Measurements from ENCODE around the gene TSPAN11.

DNA sequence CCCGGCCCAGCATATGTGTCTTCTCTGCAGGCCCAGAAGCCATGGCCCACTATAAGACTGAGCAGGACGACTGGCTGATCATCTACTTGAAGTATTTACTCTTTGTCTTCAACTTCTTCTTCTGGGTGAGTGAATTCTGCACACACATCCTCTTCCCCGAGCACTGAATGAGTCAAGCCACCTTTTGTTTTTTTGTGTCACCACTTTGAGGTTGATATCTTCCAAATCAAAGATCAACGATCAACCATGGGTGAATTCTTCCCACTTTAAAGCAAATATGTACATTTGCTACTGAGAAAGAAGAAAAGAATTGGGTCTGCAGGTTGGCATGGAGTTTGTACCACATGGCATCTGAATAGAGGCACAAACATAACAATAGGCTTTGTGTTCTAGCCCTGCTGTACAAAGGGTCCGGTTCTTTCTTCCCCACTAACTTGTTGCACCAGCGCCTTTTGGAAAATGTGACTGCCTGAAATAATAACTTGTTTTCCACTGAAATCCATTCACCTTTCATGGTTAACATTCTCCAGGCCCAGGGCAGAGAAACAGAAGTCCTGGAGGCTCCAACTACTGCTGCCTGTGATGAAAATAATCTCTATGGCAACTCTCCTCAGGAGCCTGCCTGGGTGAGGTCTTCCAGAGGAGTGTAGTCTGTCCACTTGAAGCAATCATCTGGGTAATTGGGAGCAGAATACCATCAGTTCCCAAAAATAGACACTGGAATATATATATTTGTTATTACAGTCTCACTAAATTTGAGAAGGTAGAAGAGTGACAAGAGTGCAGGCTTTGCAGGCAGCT lies 27.6 kb downstream of the TSPAN11 start:
- TF ChIP-seq, protein P1, sequence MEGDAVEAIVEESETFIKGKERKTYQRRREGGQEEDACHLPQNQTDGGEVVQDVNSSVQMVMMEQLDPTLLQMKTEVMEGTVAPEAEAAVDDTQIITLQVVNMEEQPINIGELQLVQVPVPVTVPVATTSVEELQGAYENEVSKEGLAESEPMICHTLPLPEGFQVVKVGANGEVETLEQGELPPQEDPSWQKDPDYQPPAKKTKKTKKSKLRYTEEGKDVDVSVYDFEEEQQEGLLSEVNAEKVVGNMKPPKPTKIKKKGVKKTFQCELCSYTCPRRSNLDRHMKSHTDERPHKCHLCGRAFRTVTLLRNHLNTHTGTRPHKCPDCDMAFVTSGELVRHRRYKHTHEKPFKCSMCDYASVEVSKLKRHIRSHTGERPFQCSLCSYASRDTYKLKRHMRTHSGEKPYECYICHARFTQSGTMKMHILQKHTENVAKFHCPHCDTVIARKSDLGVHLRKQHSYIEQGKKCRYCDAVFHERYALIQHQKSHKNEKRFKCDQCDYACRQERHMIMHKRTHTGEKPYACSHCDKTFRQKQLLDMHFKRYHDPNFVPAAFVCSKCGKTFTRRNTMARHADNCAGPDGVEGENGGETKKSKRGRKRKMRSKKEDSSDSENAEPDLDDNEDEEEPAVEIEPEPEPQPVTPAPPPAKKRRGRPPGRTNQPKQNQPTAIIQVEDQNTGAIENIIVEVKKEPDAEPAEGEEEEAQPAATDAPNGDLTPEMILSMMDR (IDR thresholded peaks at IDR 0.05): no peak
- TF ChIP-seq POLR2AphosphoS5 (IDR thresholded peaks at IDR 0.05) (no peak), POLR2A (IDR thresholded peaks at IDR 0.05) (no peak), EP300 (IDR thresholded peaks at IDR 0.05; ENCODE audit: low read depth) (no peak)
